ENCODE results near the gene SLC13A2. TPM values are rescaled to one million over a fixed set of nuclear protein-coding genes. Genes with fewer than 3 reads are reported as not detected.

The SLC13A2 gene
- total RNA-seq, 1 experiment from 2014 or later = not detected

- no peaks in the 10 kb centered on the region for H3K27me3 ChIP-seq (replicated peaks; ENCODE audit: insufficient read depth, low read depth, low read length, poor library complexity)
- no peaks in the 10 kb centered on the region for H3K36me3 ChIP-seq (ENCODE audit: insufficient read depth, low read length, poor library complexity, severe bottlenecking)
- no peaks in the 10 kb centered on the region for H3K4me1 ChIP-seq (ENCODE audit: insufficient read depth, low read length, poor library complexity, severe bottlenecking)
- H3K9me3 ChIP-seq (ENCODE audit: low read depth, low read length, poor library complexity, severe bottlenecking) = no peaks in the 10 kb centered on the region
- POLR2A ChIA-PET (ENCODE audit: low non-redundant PET) = no interaction called here
- TF ChIP-seq EZH2 (IDR thresholded peaks at IDR 0.05; ENCODE audit: borderline replicate concordance, low read depth, low read length, poor library complexity, severe bottlenecking) (no peak), CTCF (conservative IDR thresholded peaks at IDR 0.05; ENCODE audit: low read depth, low read length) (no peak)
- no peak overlapping the region for H3K27ac ChIP-seq (ENCODE audit: low read depth, low read length, poor library complexity, severe bottlenecking)
- H3K4me3 ChIP-seq (ENCODE audit: low read depth, low read length, poor library complexity, severe bottlenecking) = no peak overlapping the region
- intact Hi-C loops (cut with micrococcal nuclease; ENCODE audit: unreplicated experiment) = no loop called here
- no TSS peak for BruUV-seq (replicated peaks)
- DNase-seq (ENCODE audit: low spot score) = no peak
- CTCF ChIA-PET = no interaction called here
These were observed 1.7 kb upstream of the SLC13A2 start for GRCh38 chr17:28471531-28472342.

GRCh38 chr17:28472871-28473497, 460 bp upstream of the SLC13A2 start:
- CTCF ChIA-PET = no interaction called here

GRCh38 chr17:28474111-28474531, 677 bp downstream of the SLC13A2 start:
- ChIA-PET POLR2A (ENCODE audit: low non-redundant PET) (interaction anchor here (0.7 kb wide), 1 partner anchor 239 kb away, joined by 3 read pairs; no protein-coding TSS in a partner anchor), CTCF (no interaction called here)
- no peaks in the 10 kb centered on the region for H3K4me1 ChIP-seq (ENCODE audit: insufficient read depth, low read length, poor library complexity, severe bottlenecking)
- H3K27ac ChIP-seq (ENCODE audit: low read depth, low read length, poor library complexity, severe bottlenecking) = no peak overlapping the region
- intact Hi-C loops (cut with micrococcal nuclease; ENCODE audit: unreplicated experiment) = no loop called here
- no peak for DNase-seq (ENCODE audit: low spot score)
- no peak overlapping the region for H3K4me3 ChIP-seq (ENCODE audit: low read depth, low read length, poor library complexity, severe bottlenecking)
- BruUV-seq (replicated peaks) = no TSS peak
- H3K9me3 ChIP-seq (ENCODE audit: low read depth, low read length, poor library complexity, severe bottlenecking) = no peaks in the 10 kb centered on the region
- H3K27me3 ChIP-seq (replicated peaks; ENCODE audit: insufficient read depth, low read depth, low read length, poor library complexity) = no peaks in the 10 kb centered on the region
- no peaks in the 10 kb centered on the region for H3K36me3 ChIP-seq (ENCODE audit: insufficient read depth, low read length, poor library complexity, severe bottlenecking)
- TF ChIP-seq EZH2 (IDR thresholded peaks at IDR 0.05; ENCODE audit: borderline replicate concordance, low read depth, low read length, poor library complexity, severe bottlenecking) (no peak), CTCF (conservative IDR thresholded peaks at IDR 0.05; ENCODE audit: low read depth, low read length) (no peak)

More at GRCh38 chr17:28472871-28473497, 460 bp upstream of the SLC13A2 start:
- H3K9me3 ChIP-seq (ENCODE audit: low read depth, low read length, poor library complexity, severe bottlenecking) = no peaks in the 10 kb centered on the region
- no peaks in the 10 kb centered on the region for H3K36me3 ChIP-seq (ENCODE audit: insufficient read depth, low read length, poor library complexity, severe bottlenecking)
- POLR2A ChIA-PET (ENCODE audit: low non-redundant PET) = no interaction called here
- H3K27ac ChIP-seq (ENCODE audit: low read depth, low read length, poor library complexity, severe bottlenecking) = no peak overlapping the region
- no peak for DNase-seq (ENCODE audit: low spot score)
- no peak overlapping the region for H3K4me3 ChIP-seq (ENCODE audit: low read depth, low read length, poor library complexity, severe bottlenecking)
- TF ChIP-seq EZH2 (IDR thresholded peaks at IDR 0.05; ENCODE audit: borderline replicate concordance, low read depth, low read length, poor library complexity, severe bottlenecking) (no peak), CTCF (conservative IDR thresholded peaks at IDR 0.05; ENCODE audit: low read depth, low read length) (no peak)
- BruUV-seq (replicated peaks) = no TSS peak
- H3K27me3 ChIP-seq (replicated peaks; ENCODE audit: insufficient read depth, low read depth, low read length, poor library complexity) = no peaks in the 10 kb centered on the region
- no peaks in the 10 kb centered on the region for H3K4me1 ChIP-seq (ENCODE audit: insufficient read depth, low read length, poor library complexity, severe bottlenecking)
- intact Hi-C loops (cut with micrococcal nuclease; ENCODE audit: unreplicated experiment) = no loop called here

All from A673 (cell line).